Endometrium (tissue), 2 donors: ENCODE data around the gene OR5D16.
"Not testable (repeated sequence)": the region's sequence is repeated elsewhere in the genome, so short reads cannot be mapped to it uniquely, and the experiment has no call there.

Source experiments
- FAIRE-seq: peaks from 2 replicates; lab custom pipeline; 2012; peaks lifted over from hg19 to GRCh38; lab: Jason Lieb, UNC
- donor health status: control.
- donor health status: control.

The OR5D16 gene

DNA sequence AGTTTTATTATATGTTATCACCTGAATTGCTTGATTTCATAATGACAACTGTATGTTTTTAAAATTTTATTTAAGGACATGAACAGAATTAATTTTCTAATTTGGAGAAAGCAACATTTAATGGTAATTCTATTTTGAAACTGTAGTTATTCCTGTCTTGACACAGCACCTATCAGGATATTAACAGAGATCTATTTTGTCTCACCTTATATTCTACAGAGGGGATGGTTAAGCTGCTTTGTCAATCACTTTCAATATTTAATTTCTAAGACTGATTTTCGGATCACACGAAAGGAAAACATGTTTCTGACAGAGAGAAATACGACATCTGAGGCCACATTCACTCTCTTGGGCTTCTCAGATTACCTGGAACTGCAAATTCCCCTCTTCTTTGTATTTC is at the start of gene OR5D16:
OR5D16 (plus strand) TSS at position 301 of the 400 bp plus-strand sequence; CDS start at position 301, 0 bp downstream.
- no peak for FAIRE-seq

DNA sequence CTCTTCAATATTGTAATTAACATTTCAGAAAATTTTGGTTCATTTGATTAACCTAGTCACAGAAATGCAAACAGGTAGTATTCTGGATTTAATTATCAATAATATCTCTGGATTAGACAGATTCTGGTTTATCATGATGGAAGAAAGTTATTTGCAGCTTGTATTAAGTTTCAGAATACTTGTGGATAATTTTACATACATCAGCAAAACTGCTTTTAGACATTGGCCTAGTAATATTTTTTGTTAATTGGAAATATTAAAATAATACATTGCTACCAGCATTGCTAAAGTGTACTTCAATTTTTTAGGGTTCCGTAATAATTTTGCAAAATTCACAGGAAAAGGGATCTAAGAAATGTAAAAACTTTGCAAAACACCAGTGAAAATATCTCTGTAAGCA is 46.9 kb upstream of the OR5D16 start:
- no peak for FAIRE-seq

DNA sequence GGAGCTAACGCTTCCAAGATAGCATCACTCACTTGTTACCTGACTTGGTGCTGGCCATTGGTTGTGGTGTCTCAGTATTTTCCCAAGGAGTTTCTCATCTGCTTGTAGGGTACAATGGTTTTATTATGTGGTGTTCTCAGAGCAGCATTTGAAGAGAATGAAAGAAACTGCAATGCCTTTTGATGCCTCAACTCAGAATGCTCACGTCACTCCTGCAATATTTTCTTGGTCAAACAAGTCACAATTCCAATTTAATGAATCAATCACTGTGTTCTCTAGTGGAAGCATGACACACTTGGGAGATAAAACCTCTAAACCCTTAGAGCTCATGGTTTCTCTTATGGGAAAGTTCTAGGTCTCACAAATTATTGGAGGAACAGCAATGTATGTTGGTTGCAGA is 45.2 kb upstream of the OR5D16 start:
- FAIRE-seq: no peak

DNA sequence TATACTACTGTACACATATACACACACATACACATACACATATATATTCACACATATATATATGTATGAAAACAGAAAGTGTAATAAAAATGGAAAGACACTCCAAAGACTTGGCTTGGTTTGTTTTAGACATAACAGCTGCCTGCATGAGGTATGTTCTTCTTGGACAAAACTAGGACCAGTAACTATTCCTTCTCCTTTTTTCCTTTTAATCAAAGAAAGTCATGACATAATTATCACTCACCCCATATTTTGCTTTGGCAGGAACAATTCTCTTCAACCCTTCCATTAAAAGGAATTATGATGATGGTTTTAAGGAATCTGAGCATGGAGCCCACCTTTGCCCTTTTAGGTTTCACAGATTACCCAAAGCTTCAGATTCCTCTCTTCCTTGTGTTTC is 43.3 kb upstream of the OR5D16 start, which contains the start of gene OR5D14:
OR5D14 (plus strand) TSS at position 301 of the 400 bp plus-strand sequence; CDS start at position 301, 0 bp downstream.
- no peak for FAIRE-seq

DNA sequence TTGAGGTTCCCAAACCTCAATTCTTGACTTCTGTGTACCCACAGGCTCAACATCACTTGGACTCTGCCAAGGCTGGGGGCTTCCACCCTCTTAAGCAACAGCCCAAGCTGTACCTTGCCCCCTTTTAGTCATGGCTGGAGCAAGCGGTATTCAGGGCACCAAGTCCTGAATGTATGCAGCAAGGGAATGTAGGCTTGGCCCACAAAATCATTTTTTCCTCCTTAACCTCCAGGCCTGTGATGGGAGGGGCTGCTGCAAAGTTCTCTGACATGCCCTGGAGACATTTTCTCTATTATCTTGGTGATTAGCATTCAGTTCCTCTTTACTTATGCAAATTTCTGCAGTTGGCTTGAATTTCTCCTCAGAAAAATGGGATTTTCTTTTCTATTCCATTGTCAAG is 32.3 kb upstream of the OR5D16 start:
- no peak for FAIRE-seq

DNA sequence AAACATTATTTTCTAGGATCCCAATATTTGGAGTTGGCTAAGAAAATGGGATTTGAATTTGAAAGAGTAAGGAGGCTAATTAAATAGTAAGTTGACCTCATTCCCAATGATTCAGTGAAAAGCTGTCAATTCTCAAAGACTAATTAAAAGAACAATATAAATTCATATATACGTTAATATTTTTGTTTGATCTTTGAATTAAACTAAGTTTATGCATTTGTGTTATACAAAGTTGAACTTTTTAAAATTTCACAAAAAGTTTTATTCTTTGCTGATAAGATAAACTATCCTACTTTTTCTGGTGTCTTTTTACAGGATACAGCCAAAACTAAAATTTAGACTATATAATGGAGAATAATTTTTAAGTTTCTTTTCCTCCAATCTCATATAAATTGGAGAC is 27.5 kb upstream of the OR5D16 start, which contains the start of gene OR5L1:
OR5L1 (plus strand) TSS at position 301 of the 400 bp plus-strand sequence. CDS start 100 bp downstream, outside the sequence.
- FAIRE-seq: no peak

DNA sequence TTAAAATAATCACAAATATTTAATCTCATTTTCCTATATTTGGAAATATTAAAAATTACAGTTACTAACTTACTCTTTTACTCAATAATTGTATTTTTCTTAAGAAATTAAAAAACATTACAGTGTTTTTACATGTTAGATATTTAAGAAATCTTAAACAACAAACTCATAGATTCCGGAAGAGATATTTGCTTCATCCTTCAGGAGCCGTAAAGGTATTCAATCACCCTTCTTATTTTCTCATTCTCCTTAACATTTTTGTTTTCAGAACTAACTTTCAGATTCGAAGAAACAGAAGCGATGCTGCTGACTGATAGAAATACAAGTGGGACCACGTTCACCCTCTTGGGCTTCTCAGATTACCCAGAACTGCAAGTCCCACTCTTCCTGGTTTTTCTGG is 19.2 kb upstream of the OR5D16 start, which contains the start of gene OR5D18:
OR5D18 (plus strand) TSS at position 301 of the 400 bp plus-strand sequence; CDS start at position 301, 0 bp downstream.
- no peak for FAIRE-seq

DNA sequence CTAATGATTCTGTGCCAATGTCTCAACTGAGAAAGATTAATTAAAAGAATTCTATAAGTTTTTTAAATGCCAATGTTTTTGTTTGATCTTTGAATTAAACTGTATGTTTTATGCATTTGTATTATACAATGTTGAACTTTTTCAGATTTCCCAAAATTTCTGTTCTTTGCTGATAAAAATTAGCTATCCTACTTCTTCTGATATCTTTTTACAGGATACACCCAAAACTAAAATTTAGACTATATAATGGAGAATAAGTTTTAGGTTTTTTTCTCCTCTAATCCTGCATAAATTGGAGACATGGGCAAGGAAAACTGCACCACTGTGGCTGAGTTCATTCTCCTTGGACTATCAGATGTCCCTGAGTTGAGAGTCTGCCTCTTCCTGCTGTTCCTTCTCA is 11.6 kb upstream of the OR5D16 start, which contains the start of gene OR5L2:
OR5L2 (plus strand) TSS at position 301 of the 400 bp plus-strand sequence; CDS start at position 301, 0 bp downstream.
- no peak for FAIRE-seq

DNA sequence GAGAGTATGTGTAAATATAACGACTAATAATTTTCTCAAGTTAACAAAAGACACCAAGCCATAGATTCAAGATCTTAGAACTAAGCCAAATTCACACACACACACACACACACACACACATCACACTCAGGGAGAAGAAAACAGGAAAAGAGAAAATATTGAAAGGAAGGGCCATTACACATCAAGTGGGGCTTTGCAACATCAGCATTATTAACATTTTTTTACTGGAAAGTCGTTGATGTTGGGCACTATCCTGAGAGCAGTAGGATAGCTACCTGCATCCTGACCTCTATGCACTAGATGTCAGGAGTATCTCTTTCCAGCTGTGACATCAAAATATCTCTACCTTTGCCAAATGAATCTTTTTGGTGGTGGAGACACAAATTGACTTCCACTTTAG is 8.9 kb downstream of the OR5D16 start:
- FAIRE-seq: no peak

DNA sequence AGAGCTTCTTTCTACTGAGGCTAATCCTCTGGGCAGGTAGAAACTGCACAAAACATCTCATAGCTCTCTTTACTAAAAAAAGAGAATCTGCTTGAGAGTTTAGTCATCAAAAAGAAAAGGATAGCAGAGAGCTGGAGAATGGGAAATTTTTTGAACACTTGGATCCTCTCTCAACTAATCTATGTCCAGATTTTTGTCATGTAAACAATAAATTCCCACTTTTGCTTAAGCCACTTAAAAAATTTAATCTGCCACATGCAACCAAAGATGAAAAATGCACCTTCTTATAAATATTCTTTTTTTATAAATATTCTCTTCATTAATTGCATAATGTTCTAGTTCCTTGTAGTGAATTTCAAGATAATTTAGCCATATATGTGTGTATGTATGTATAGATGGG is 10.5 kb downstream of the OR5D16 start:
- no peak for FAIRE-seq

DNA sequence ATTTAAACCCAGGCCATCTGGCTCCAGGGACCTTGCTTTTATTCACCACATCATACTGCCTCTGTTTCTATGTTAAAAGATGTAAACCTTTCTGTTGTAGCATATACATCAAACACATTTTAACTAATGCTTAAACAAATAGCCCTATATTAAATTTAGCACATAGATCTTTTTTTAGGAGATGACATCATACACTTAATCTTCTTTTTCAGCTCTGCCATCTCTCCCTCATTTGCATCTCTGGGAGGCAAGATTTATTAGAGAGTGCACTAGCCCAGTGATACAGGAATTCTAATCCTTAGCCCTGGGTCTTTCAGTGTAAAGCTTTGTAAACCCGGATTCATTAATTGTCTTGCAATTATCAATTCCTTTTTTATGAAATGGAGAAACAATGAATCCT is 13.6 kb downstream of the OR5D16 start:
- FAIRE-seq: no peak

DNA sequence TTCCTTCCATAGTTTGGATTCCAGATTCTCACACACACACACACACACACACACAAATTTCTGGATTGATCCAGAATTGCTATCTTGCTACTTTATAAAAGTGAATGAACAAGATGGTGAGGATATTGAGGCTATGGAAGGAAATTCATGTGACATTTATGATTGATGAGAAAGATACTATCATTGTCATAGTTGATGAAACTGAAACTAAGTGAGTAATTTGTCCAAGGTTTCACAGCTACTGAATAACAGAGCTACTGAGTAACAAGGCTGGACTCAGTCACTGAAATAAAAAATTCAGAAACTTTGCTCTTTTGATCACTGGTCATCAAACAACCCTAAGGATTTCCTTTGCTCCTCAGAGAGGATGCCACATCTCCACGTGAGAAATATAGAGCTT is 16.2 kb downstream of the OR5D16 start:
- FAIRE-seq: no peak

DNA sequence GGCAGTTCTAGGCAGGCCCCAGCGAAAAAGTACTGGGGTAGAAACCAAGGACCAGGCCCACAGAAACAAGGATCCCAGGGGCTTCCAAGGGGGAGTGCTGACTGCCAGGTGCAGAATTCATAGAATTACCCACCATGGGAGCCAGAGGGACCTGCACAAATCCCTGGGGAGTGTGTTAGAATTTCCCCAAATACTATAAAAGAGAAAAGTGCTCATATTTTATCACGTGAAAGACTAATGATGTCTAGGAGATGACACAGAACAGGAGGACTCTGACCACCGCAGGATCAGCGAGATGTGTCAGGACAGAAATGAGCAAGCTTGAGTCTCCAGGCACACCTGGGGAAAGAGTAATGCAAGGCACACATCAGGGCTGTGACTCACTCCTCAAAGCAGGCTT is 28.8 kb downstream of the OR5D16 start:
- not testable (repeated sequence) for FAIRE-seq

DNA sequence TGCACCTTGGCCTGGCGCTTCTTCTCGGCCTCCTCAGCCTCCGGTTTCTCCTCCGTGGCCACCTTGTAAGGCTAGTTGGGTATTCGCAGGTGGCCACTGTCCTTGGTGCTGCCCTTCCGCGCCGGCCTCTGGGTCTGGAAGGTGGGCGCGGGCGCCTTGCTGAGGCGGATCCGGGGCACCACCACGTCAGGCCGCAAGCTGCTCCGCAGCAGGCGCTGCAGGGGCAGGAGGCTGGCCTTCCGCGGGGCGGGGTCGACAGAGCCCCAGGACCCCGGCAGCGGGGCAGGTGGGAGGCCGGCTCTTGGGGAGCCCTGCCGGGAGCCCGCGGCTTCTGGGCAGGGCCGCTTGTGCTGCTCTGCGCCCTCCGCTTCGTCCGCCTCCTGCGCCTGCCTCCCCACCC is 34.2 kb downstream of the OR5D16 start:
- not testable (repeated sequence) for FAIRE-seq

DNA sequence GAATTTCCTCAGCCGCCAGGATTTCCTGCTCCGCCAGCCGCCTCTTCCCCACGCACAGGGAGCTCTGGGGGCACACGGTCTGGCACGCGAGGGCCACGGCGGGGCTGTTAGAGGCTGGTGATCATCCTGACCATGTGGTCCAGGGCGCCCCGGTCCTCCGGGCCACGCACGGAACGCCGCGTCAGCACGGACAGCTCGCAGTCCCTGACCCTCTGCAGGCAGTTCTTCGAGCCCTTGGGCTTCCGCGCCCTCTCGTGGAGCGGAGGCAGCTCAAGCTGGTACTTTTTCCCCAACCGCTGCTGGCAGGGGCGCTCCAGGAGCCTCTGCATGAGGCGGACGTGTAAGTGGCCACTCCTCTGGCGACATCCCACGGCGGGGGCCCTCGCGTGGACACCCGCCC is 34.6 kb downstream of the OR5D16 start:
- FAIRE-seq: not testable (repeated sequence)

DNA sequence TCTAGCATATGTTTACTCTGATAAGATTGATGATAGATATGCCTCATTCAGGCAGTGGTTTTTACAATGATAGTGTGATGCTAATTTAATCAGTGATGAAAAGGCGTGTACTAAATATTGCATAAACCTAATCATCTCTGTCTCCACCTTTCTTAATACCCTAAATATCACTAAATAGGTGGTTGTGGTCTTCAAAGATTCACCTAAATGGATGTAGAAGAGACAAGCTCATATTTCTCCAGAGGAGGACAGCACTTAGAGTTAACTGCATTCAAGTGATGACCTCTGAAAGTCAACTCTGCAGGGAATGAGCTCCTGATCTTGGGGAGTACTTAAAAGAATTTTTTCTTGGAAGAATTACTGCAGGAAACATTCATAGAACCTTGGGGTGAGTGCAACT is 44.4 kb downstream of the OR5D16 start, which contains the start of gene TRIM51:
TRIM51 (plus strand) TSS at position 301 of the 400 bp plus-strand sequence. CDS start 2,132 bp downstream, outside the sequence.
- not testable (repeated sequence) for FAIRE-seq

DNA sequence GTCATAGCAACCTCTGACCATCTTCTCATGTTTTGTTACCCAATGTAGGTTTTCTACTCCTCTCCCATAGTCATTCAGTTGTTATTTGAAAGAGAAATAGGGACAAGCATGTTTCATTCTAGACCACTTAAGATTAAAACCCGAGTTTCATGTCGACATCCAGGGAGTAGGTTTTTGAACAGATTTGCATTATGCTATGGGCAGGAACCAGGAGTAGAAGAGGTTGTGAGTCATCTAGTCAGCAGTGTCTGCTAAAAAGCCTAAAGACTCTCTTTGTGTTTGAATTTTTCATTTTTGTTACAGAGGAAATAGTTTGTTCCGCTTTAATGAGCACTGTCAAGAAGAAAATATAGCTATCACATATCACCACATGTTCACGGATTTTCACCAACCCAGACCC is 46.4 kb downstream of the OR5D16 start:
- not testable (repeated sequence) for FAIRE-seq

DNA sequence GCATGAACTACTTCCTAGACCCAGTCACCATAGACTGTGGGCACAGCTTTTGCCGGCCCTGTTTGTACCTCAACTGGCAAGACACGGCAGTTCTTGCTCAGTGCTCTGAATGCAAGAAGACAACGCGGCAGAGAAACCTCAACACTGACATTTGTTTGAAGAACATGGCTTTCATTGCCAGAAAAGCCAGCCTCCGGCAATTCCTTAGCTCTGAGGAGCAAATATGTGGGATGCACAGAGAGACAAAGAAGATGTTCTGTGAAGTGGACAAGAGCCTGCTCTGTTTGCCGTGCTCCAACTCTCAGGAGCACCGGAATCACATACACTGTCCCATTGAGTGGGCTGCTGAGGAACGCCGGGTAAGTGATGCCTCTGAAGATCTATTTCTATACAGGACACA is 46.9 kb downstream of the OR5D16 start:
- not testable (repeated sequence) for FAIRE-seq
